ENCODE data around the gene MALRD1.

The MALRD1 gene

GRCh38 chr10:19656420-19657042 lies 607.9 kb downstream of the MALRD1 start:
- no peak for DNase-seq

- DNase-seq, result no peak
These were observed 609.5 kb downstream of the MALRD1 start for GRCh38 chr10:19658131-19658530.

- no peak for DNase-seq
These were observed 610.1 kb downstream of the MALRD1 start for GRCh38 chr10:19658622-19659233.

GRCh38 chr10:19659920-19660655 lies 611.5 kb downstream of the MALRD1 start:
- DNase-seq, result no peak

GRCh38 chr10:19663344-19663743 lies 614.7 kb downstream of the MALRD1 start:
- DNase-seq, result no peak

- DNase-seq, result no peak
These were observed 619.5 kb downstream of the MALRD1 start for GRCh38 chr10:19668116-19668515.

GRCh38 chr10:19676063-19676462 lies 627.5 kb downstream of the MALRD1 start:
- DNase-seq, result no peak

- DNase-seq, result no peak
These were observed 634.8 kb downstream of the MALRD1 start for GRCh38 chr10:19683356-19683755.

GRCh38 chr10:19683960-19684359 lies 635.4 kb downstream of the MALRD1 start:
- DNase-seq, result no peak

GRCh38 chr10:19688344-19688743 lies 639.7 kb downstream of the MALRD1 start:
- DNase-seq, result no peak

GRCh38 chr10:19689231-19689630 lies 640.6 kb downstream of the MALRD1 start:
- no peak for DNase-seq

- DNase-seq, result no peak
These were observed 650.7 kb downstream of the MALRD1 start for GRCh38 chr10:19699299-19699698.

- no peak for DNase-seq
These were observed 652.9 kb downstream of the MALRD1 start for GRCh38 chr10:19701427-19702052.

- no peak for DNase-seq
These were observed 653.6 kb downstream of the MALRD1 start for GRCh38 chr10:19702215-19702614.

GRCh38 chr10:19704544-19704943 lies 655.9 kb downstream of the MALRD1 start:
- no peak for DNase-seq

GRCh38 chr10:19705250-19705649 lies 656.6 kb downstream of the MALRD1 start:
- DNase-seq, result no peak

GRCh38 chr10:19706904-19707303 lies 658.3 kb downstream of the MALRD1 start:
- DNase-seq, result no peak

- DNase-seq, result no peak
These were observed 658.8 kb downstream of the MALRD1 start for GRCh38 chr10:19707376-19707775.

- DNase-seq, result no peak
These were observed 659.4 kb downstream of the MALRD1 start for GRCh38 chr10:19708031-19708430.

GRCh38 chr10:19710600-19710999 lies 662.0 kb downstream of the MALRD1 start:
- no peak for DNase-seq

- DNase-seq, result no peak
These were observed 664.6 kb downstream of the MALRD1 start for GRCh38 chr10:19713159-19713558.

- DNase-seq, result peak in 1 of 2 donors; percentile 16
These were observed 665.4 kb downstream of the MALRD1 start for GRCh38 chr10:19713800-19714525.

GRCh38 chr10:19719284-19719683 lies 670.7 kb downstream of the MALRD1 start:
- no peak for DNase-seq
